ENCODE results near the gene CYP3A7.
"Not testable (repeated sequence)": the region's sequence is repeated elsewhere in the genome, so short reads cannot be mapped to it uniquely, and the experiment has no call there.

The CYP3A7 gene

GRCh38 chr7:99698867-99699730, 35.9 kb downstream of the CYP3A7 start:
- not testable (repeated sequence) for DNase-seq

GRCh38 chr7:99694912-99695304, 40.1 kb downstream of the CYP3A7 start:
- no peak for DNase-seq

- DNase-seq = no peak
Measured at GRCh38 chr7:99694201-99694911, 40.6 kb downstream of the CYP3A7 start.

DNA sequence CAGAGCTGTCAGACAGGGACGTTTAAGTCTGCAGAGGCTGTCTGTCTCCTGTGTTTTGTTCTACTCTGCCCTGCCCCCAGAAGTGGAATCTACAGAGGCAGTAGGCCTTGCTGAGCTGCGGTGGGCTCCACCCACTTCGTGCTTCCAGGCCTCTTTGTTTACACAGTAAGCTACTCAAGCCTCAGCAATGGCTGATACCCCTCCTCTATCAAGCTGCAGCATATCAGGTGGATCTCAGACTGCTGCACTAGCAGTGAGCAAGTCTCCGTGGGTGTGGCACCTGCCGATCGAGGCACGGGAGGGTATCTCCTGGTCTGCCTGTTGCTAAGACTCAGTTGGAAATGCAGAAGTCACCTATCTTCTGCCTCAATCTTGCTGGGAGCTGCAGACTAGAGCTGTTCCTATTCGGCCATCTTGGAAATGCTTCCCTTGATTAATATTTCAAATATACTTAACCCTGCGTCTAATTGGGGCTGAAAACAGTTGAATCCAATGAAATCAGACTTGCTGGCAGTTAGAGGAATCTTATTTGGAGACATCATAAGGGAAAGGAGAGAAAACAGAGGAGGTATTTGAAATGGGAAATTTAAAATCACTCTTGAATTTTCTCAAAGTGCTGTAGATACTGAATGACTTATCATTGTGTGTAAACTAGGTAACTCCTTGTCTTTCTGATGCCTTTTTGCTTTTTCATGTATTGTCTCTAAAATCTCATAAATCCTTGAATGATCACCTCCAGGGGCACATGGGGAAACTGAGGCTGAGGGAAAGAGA, 41.4 kb downstream of the CYP3A7 start:
- DNase-seq = peak; percentile 34

- DNase-seq = no peak
Measured at GRCh38 chr7:99693100-99693426, 41.9 kb downstream of the CYP3A7 start.

DNA sequence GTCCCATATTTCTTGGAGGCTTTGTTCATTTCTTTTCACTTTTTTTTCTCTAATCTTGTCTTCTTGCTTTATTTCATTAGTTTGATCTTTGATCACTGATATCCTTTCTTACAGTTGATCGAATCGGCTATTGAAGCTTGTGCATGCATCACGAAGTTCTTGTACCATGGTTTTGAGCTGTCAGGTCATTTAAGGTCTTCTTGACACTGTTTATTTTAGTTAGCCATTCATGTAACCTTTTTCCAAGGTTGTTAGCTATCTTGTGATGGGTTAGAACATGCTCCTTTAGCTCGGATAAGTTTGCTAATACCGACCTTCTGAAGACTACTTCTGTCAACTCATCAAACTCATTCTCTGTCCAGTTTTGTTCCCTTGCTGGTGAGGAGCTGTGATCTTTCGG, 42.4 kb downstream of the CYP3A7 start:
- not testable (repeated sequence) for DNase-seq

GRCh38 chr7:99691658-99692057, 43.3 kb downstream of the CYP3A7 start:
- not testable (repeated sequence) for DNase-seq

GRCh38 chr7:99690918-99691317, 44.1 kb downstream of the CYP3A7 start:
- DNase-seq = not testable (repeated sequence)

GRCh38 chr7:99685871-99686608, 49.0 kb downstream of the CYP3A7 start:
- not testable (repeated sequence) for DNase-seq

GRCh38 chr7:99685129-99685758, 49.8 kb downstream of the CYP3A7 start:
- no peak for DNase-seq

- DNase-seq = no peak
Measured at GRCh38 chr7:99679400-99680191, 55.4 kb downstream of the CYP3A7 start, which contains the start of gene CYP3A5. TSS of gene CYP3A5 (minus strand) at chr7:99679996. CDS start at chr7:99679896, 100 bp downstream.

- DNase-seq = no peak
Measured at GRCh38 chr7:99679032-99679399, 56.0 kb downstream of the CYP3A7 start.

GRCh38 chr7:99677648-99678045, 57.3 kb downstream of the CYP3A7 start:
- DNase-seq = no peak

GRCh38 chr7:99677013-99677647, 57.9 kb downstream of the CYP3A7 start:
- no peak for DNase-seq

DNA sequence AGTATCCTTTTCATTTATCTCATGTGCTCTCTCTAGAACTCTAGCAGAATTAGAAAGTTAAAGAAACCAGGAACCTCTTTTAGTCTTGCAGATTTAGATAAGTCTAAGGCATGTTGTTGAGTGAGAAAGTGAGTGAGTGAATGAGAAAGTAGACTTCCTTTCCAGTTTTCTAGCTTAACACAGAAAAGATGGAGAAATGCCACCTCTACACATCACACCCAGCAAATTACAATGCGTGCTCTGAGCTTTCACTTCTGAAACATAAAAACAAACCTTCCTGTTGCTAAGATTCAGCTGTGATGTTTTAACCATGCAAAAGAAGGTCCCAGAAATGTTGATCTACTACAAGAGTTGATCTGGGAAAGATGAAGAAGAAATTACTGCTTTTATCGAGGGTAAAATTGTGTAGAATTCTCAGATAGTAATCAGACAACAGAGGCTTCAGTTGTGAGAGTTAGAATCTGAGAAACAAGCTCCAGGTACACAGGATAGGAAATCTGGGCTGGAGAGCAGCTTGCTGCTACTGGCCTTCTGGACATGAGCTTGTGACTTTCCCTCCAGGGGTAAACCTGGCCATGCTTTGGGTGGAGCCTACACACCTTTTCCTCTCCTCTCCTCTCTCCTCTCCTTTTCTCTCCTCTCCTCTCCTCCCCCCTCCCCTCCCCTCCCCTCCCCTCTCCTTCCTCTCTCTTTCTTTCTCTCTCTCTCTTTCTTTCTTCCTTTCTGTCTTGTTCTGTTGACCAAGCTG, 59.8 kb downstream of the CYP3A7 start:
- no peak for DNase-seq

GRCh38 chr7:99672573-99672972, 62.4 kb downstream of the CYP3A7 start:
- DNase-seq = no peak

- DNase-seq = no peak
Measured at GRCh38 chr7:99669782-99670181, 65.2 kb downstream of the CYP3A7 start.

GRCh38 chr7:99668541-99668940, 66.5 kb downstream of the CYP3A7 start:
- DNase-seq = no peak

DNA sequence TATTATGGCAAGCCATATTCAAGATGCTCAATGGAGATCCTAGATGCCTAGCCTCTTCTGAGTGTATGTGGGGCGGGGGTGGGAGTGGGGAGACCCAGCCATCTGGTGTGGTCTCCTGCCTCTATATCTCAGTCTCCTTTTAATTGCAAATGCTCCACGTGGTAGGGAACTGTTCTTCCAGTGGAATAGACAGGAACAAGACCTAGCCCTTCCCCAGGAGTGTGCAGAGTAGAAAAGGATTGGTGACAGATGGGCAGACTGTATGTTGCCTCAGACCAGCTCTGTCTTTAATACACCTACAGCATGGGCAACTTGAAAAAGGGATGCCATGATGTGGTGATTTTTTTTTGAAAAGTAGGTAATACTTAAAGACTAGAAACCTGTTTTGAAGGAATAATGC, 67.8 kb downstream of the CYP3A7 start:
- no peak for DNase-seq

DNA sequence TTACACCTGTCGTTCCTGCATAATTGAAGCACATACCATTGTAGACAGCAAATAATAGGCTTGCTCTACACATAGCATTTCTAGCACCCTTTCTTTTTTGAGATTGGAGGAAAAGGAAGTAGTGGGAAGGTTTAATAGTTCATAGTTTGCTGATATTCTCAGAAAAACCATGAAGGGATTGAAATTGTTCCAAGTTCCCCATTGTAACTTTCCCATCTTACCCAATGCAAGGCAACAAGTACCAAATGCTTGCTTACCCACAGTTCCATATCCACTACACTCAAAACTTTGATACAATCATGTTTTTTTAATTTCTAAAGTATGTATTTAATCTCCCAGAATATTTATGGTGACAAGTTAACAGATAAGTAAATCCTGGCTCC, 69.0 kb downstream of the CYP3A7 start:
- DNase-seq = no peak

All from CD4-positive, alpha-beta T cell treated with Interleukin-17A for 4 hours (primary cell).